ENCODE measurements around the gene SLC8A3. TPM values are rescaled to one million over a fixed set of nuclear protein-coding genes. Genes with fewer than 3 reads are reported as not detected.

Gene SLC8A3
- total and polyA plus RNA-seq, 2 donors from 2014 or later = 0.98 TPM; not detected in 1

GRCh38 chr14:70094106-70094505, 94.6 kb downstream of the SLC8A3 start:
- no peak for TF ChIP-seq CTCF (IDR thresholded peaks at IDR 0.05; ENCODE audit: borderline replicate concordance, extremely low read depth, insufficient read depth)
- Histone ChIP-seq H3K9me3 (ENCODE audit: control insufficient read depth in 2 of 3, insufficient read depth in 1 of 3, low read length in 3 of 3) (peaks cover 0 to 2% (median 0%) of the 10 kb centered on the region in 3 donors), H3K4me3 (ENCODE audit: low read length in 3 of 3) (no peak overlapping the region), H3K27me3 (ENCODE audit: control insufficient read depth, insufficient read depth, low read length) (no peaks in the 10 kb centered on the region), H3K36me3 (ENCODE audit: control insufficient read depth in 2 of 3, insufficient read depth in 3 of 3, low read length in 3 of 3) (no peaks in the 10 kb centered on the region), H3K4me1 (ENCODE audit: control insufficient read depth in 2 of 3, insufficient read depth in 2 of 3, low read depth in 1 of 3, low read length in 3 of 3) (no peaks in the 10 kb centered on the region), H3K27ac (ENCODE audit: low read depth in 2 of 2, low read length in 2 of 2) (no peak overlapping the region), H3K9ac (ENCODE audit: low read length in 3 of 3) (no peak overlapping the region)
- intact Hi-C loops (cut with DNase I) = no loop called here
- no peak for DNase-seq
- no peak for FAIRE-seq

- Histone ChIP-seq H3K36me3 (ENCODE audit: control insufficient read depth in 2 of 3, insufficient read depth in 3 of 3, low read length in 3 of 3) (no peaks in the 10 kb centered on the region), H3K4me1 (ENCODE audit: control insufficient read depth in 2 of 3, insufficient read depth in 2 of 3, low read depth in 1 of 3, low read length in 3 of 3) (no peaks in the 10 kb centered on the region), H3K4me3 (ENCODE audit: low read length in 3 of 3) (no peak overlapping the region), H3K9ac (ENCODE audit: low read length in 3 of 3) (no peak overlapping the region), H3K27me3 (ENCODE audit: control insufficient read depth, insufficient read depth, low read length) (no peaks in the 10 kb centered on the region), H3K27ac (ENCODE audit: low read depth in 2 of 2, low read length in 2 of 2) (no peak overlapping the region), H3K9me3 (ENCODE audit: control insufficient read depth in 2 of 3, insufficient read depth in 1 of 3, low read length in 3 of 3) (peaks cover 0 to 2% (median 0%) of the 10 kb centered on the region in 3 donors)
- no peak for TF ChIP-seq CTCF (IDR thresholded peaks at IDR 0.05; ENCODE audit: borderline replicate concordance, extremely low read depth, insufficient read depth)
- FAIRE-seq (no peak), DNase-seq (no peak)
- intact Hi-C loops (cut with DNase I) = no loop called here
Measured at GRCh38 chr14:70093156-70093555, 95.6 kb downstream of the SLC8A3 start.

GRCh38 chr14:70087380-70087697, 101.4 kb downstream of the SLC8A3 start:
- Histone ChIP-seq H3K9ac (ENCODE audit: low read length in 3 of 3) (no peak overlapping the region), H3K36me3 (ENCODE audit: control insufficient read depth in 2 of 3, insufficient read depth in 3 of 3, low read length in 3 of 3) (no peaks in the 10 kb centered on the region), H3K9me3 (ENCODE audit: control insufficient read depth in 2 of 3, insufficient read depth in 1 of 3, low read length in 3 of 3) (peaks cover 0 to 1% (median 0%) of the 10 kb centered on the region in 3 donors), H3K27ac (ENCODE audit: low read depth in 2 of 2, low read length in 2 of 2) (no peak overlapping the region), H3K4me1 (ENCODE audit: control insufficient read depth in 2 of 3, insufficient read depth in 2 of 3, low read depth in 1 of 3, low read length in 3 of 3) (no peaks in the 10 kb centered on the region), H3K4me3 (ENCODE audit: low read length in 3 of 3) (no peak overlapping the region), H3K27me3 (ENCODE audit: control insufficient read depth, insufficient read depth, low read length) (no peaks in the 10 kb centered on the region)
- DNase-seq (no peak), FAIRE-seq (no peak)
- intact Hi-C loops (cut with DNase I) = no loop called here
- no peak for TF ChIP-seq CTCF (IDR thresholded peaks at IDR 0.05; ENCODE audit: borderline replicate concordance, extremely low read depth, insufficient read depth)

GRCh38 chr14:70086685-70087379, 101.9 kb downstream of the SLC8A3 start:
- H3K4me1 ChIP-seq (ENCODE audit: control insufficient read depth in 2 of 3, insufficient read depth in 2 of 3, low read depth in 1 of 3, low read length in 3 of 3) = no peaks in the 10 kb centered on the region
- DNase-seq (peak in 3 of 5 donors; percentile 18 to 57 (median 41)), FAIRE-seq (no peak)
- intact Hi-C loops (cut with DNase I) = no loop called here
- TF ChIP-seq CTCF (IDR thresholded peaks at IDR 0.05; ENCODE audit: borderline replicate concordance, extremely low read depth, insufficient read depth) = peak; percentile 46
- H3K27me3 ChIP-seq (ENCODE audit: control insufficient read depth, insufficient read depth, low read length) = no peaks in the 10 kb centered on the region
- H3K9me3 ChIP-seq (ENCODE audit: control insufficient read depth in 2 of 3, insufficient read depth in 1 of 3, low read length in 3 of 3) = no peaks in the 10 kb centered on the region
- H3K36me3 ChIP-seq (ENCODE audit: control insufficient read depth in 2 of 3, insufficient read depth in 3 of 3, low read length in 3 of 3) = no peaks in the 10 kb centered on the region
- H3K4me3 ChIP-seq (ENCODE audit: low read length in 3 of 3) = no peak overlapping the region
- no peak overlapping the region for H3K27ac ChIP-seq (ENCODE audit: low read depth in 2 of 2, low read length in 2 of 2)
- H3K9ac ChIP-seq (ENCODE audit: low read length in 3 of 3) = no peak overlapping the region

Measured in kidney (tissue), 14 donors.